Ovary (tissue), 3 donors: ENCODE data around the gene ZMYND8.

Source experiments
- CTCF ChIP-seq, 3 donors: fragments of 450-650 bp in 2 of 3; fragments of 200-600 bp in 1 of 3; IDR thresholded peaks; one replicate each; pipeline versions ENCODE4 v1.5.1 to v1.8.0; 2016 to 2022; ENCODE audit warnings: antibody characterized with exemption in 3 of 3, mild to moderate bottlenecking in 1 of 3
- POLR2A ChIP-seq: fragments of 450-650 bp; IDR thresholded peaks from one replicate; pipeline ENCODE4 v1.6.1; 2017; ENCODE audit warnings: antibody characterized with exemption, mild to moderate bottlenecking, moderate library complexity
- donor health status: DM: no; HTN: no; CAD: no.

GRCh38 chr20:47202733-47203667 lies 153.5 kb downstream of the ZMYND8 start:
- TF ChIP-seq POLR2A (no peak), CTCF (IDR thresholded peaks at IDR 0.05) (no peak)
